GM10266 (cell line): Measurements from ENCODE around the gene BRD2.

Experiments used
- DNase-seq: peaks from one replicate; pipeline ENCODE4 v3.0.0; 2012; ENCODE audit errors: extremely low spot score
- TF ChIP-seq, protein P1 (sequence below): IDR thresholded peaks from 2 replicates; pipeline ENCODE4 v1.5.1; 2012; ENCODE audit warnings: mild to moderate bottlenecking, low read depth; ENCODE audit not compliant: control insufficient read depth, insufficient read depth; ENCODE audit errors: missing control alignments

Gene BRD2

DNA sequence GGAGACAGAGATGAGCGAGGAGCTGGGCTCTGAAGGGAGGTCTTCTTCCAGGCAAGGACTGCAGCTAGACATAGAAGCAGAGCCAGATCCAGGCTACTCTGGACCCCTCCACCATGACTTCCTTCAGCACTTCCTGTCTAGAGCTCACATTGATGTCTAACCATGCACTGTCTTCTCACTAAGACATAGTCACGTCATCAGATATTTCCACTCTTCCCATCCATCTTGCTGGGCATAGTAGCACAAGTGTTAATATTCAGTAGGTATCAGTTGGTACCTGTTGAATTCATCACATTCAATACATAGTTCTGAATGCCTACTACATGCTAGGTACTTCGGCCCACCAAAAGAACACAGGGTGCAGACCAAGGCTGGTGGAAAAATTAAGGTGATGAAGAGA is 18.4 kb upstream of the BRD2 start:
- TF ChIP-seq, protein P1, sequence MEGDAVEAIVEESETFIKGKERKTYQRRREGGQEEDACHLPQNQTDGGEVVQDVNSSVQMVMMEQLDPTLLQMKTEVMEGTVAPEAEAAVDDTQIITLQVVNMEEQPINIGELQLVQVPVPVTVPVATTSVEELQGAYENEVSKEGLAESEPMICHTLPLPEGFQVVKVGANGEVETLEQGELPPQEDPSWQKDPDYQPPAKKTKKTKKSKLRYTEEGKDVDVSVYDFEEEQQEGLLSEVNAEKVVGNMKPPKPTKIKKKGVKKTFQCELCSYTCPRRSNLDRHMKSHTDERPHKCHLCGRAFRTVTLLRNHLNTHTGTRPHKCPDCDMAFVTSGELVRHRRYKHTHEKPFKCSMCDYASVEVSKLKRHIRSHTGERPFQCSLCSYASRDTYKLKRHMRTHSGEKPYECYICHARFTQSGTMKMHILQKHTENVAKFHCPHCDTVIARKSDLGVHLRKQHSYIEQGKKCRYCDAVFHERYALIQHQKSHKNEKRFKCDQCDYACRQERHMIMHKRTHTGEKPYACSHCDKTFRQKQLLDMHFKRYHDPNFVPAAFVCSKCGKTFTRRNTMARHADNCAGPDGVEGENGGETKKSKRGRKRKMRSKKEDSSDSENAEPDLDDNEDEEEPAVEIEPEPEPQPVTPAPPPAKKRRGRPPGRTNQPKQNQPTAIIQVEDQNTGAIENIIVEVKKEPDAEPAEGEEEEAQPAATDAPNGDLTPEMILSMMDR = no peak
- DNase-seq = no peak

GRCh38 chr6:32950449-32950848 is 17.9 kb upstream of the BRD2 start:
- DNase-seq = no peak
- TF ChIP-seq, protein P1 = no peak

DNA sequence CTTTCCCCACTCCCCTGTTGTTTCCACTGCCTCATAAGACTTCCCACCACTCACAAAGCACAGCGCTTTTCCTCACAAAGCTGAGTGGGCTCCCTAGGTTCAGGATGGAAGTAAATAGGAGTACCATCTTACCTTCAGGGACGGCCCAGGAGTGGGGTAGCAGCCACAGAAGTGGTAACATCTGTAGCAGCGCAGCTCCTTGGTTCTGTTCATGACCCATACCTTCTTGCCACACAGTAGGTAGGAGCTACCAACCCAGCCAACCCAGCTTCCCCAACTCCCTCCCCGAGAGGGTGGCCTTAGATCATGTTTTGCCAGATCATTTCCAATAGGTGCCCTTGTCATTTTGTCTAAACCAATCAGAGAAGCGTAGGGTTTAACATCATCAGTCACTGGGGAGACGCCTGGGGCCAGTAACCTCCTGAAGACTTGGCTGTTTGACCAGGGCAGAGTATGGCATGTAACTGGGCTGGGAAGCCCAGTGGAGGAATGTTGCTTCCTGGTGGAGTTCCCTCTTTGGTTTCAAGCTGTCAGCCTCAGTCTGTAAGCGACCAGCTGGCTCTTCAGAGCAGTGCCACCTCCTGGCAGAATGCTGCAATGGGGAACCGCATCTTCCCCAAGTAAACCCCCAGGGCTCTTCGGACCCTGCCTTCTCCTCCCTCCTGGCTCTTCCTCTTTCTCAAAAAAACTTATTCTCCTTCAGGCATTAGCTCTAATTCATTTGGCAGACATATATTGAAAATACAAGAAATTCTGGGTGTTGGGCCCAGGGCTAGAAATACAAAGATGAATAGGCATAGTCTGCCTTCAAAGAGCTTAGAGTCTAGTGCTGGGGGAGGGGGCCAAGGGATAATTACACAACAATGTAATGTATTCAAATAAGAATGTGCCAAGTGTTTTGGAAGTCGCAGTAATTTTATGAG is 15.3 kb upstream of the BRD2 start, which contains the start of gene HLA-DMA:
TSS of gene HLA-DMA (minus strand) at position 281 of the 923 bp plus-strand sequence. CDS start at position 220, 61 bp downstream.
- TF ChIP-seq, protein P1 = peak; percentile 57
- DNase-seq = peak; percentile 84

GRCh38 chr6:32953775-32954174 is 14.6 kb upstream of the BRD2 start:
- TF ChIP-seq, protein P1 = no peak
- no peak for DNase-seq

GRCh38 chr6:32954267-32954666 is 14.1 kb upstream of the BRD2 start:
- no peak for DNase-seq
- TF ChIP-seq, protein P1 = no peak

- TF ChIP-seq, protein P1 = peak; percentile 73
- DNase-seq = no peak
Measured at GRCh38 chr6:32954986-32955802, 13.2 kb upstream of the BRD2 start.
